Nephron (organoid): ENCODE results near the gene LRCH4.
"Not testable (repeated sequence)": the region's sequence is repeated elsewhere in the genome, so short reads cannot be mapped to it uniquely, and the experiment has no call there.

Experiments used
- H3K27ac Mint-ChIP-seq, 3 experiments: 2 replicates each; pipeline ENCODE4 v1.8.0; 2020; ENCODE audit warnings: mixed read lengths in 3 of 3, mild to moderate bottlenecking in 2 of 3, moderate library complexity in 1 of 3
- H3K27me3 Mint-ChIP-seq: 2 replicates; pipeline ENCODE4 v1.8.0; 2021; ENCODE audit warnings: low read depth, mild to moderate bottlenecking, moderate library complexity, mixed read lengths
- H3K36me3 Mint-ChIP-seq: 2 replicates; pipeline ENCODE4 v1.8.0; 2020; ENCODE audit warnings: low read depth, mixed read lengths
- H3K4me1 Mint-ChIP-seq: 2 replicates; pipeline ENCODE4 v1.8.0; 2020; ENCODE audit warnings: mixed read lengths
- H3K4me3 Mint-ChIP-seq, 3 experiments: 2 replicates each; pipeline ENCODE4 v1.8.0; 2020; ENCODE audit warnings: mild to moderate bottlenecking in 3 of 3, mixed read lengths in 3 of 3, moderate library complexity in 2 of 3
- H3K9me3 Mint-ChIP-seq: 2 replicates; pipeline ENCODE4 v1.8.0; 2020; ENCODE audit warnings: mixed read lengths
- CTCF ChIP-seq, 3 experiments: fragments of 200-600 bp; sonication (generic); IDR thresholded peaks; one replicate each; pipeline ENCODE4 v1.5.0; 2021; ENCODE audit warnings: antibody characterized with exemption in 3 of 3; ENCODE audit not compliant: unreplicated experiment in 3 of 3

Gene LRCH4

DNA sequence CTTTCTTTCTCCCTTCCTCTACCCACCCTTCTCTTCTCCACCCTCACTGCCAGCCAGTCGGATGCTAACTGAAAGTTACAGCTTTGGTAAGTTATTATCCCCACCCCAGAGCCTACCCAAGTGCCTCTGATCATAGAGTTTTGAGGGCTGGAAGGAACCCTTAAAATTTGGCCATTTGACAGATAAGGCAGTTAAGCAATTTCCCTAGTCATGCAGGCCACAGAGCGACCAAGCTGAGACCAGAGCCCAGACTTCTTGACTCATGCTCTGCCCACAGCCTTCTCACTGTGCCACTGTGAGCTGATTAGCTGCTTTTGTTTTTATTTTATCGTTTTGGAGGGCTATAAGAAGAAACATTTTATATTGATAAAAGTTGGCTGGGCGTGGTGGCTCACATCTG is 29.4 kb downstream of the LRCH4 start:
- Mint-ChIP-seq H3K4me3 (no peak overlapping the region), H3K36me3 (peaks cover 19% of the 10 kb centered on the region), H3K27me3 (no peaks in the 10 kb centered on the region), H3K27ac (no peak overlapping the region), H3K4me1 (no peaks in the 10 kb centered on the region), H3K9me3 (no peaks in the 10 kb centered on the region)
- TF ChIP-seq CTCF (IDR thresholded peaks at IDR 0.05; ENCODE audit: unreplicated experiment in 3 of 3) = no peak

- Mint-ChIP-seq H3K27ac (no peak overlapping the region), H3K9me3 (no peaks in the 10 kb centered on the region), H3K4me3 (no peak overlapping the region), H3K36me3 (peaks cover 19% of the 10 kb centered on the region), H3K27me3 (no peaks in the 10 kb centered on the region), H3K4me1 (no peaks in the 10 kb centered on the region)
- TF ChIP-seq CTCF (IDR thresholded peaks at IDR 0.05; ENCODE audit: unreplicated experiment in 3 of 3) = no peak
Measured at GRCh38 chr7:100555701-100556100, 30.2 kb downstream of the LRCH4 start.

GRCh38 chr7:100553032-100553431 is 32.9 kb downstream of the LRCH4 start:
- Mint-ChIP-seq H3K9me3 (no peaks in the 10 kb centered on the region), H3K4me1 (peaks cover 5% of the 10 kb centered on the region), H3K27me3 (no peaks in the 10 kb centered on the region), H3K36me3 (peaks cover 25% of the 10 kb centered on the region), H3K4me3 (no peak overlapping the region), H3K27ac (no peak overlapping the region)
- no peak for TF ChIP-seq CTCF (IDR thresholded peaks at IDR 0.05; ENCODE audit: unreplicated experiment in 3 of 3)

- TF ChIP-seq CTCF (IDR thresholded peaks at IDR 0.05; ENCODE audit: unreplicated experiment in 3 of 3) = no peak
- Mint-ChIP-seq H3K4me1 (peaks cover 9% of the 10 kb centered on the region), H3K36me3 (peaks cover 25% of the 10 kb centered on the region), H3K9me3 (no peaks in the 10 kb centered on the region), H3K27ac (no peak overlapping the region), H3K4me3 (no peak overlapping the region), H3K27me3 (no peaks in the 10 kb centered on the region)
Measured at GRCh38 chr7:100552532-100552931, 33.4 kb downstream of the LRCH4 start.

DNA sequence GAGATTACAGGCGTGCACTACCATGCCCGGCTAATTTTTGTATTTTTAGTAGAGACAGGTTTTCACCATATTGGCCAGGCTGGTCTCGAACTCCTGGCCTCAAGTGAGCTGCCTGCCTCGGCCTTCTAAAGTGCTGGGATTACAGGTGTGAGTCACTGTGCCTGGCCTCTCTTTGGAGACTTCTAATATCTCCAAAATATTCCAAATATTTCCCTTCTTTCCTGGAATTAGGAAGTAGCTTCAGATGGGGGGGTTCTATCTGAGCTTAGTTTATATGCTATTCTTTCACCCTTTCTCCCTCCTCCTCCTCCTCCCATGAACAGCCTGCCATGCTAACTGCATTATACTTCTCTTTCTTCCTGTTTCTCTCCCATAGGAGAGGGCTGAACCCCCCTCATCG is 37.5 kb downstream of the LRCH4 start:
- peaks cover 13% of the 10 kb centered on the region for H3K36me3 Mint-ChIP-seq
- not testable (repeated sequence) for H3K27me3 Mint-ChIP-seq, H3K4me3 Mint-ChIP-seq, H3K9me3 Mint-ChIP-seq
- peaks cover 42% of the 10 kb centered on the region for H3K4me1 Mint-ChIP-seq
- peak overlapping the region; percentile 67 to 93 (median 74) for H3K27ac Mint-ChIP-seq

DNA sequence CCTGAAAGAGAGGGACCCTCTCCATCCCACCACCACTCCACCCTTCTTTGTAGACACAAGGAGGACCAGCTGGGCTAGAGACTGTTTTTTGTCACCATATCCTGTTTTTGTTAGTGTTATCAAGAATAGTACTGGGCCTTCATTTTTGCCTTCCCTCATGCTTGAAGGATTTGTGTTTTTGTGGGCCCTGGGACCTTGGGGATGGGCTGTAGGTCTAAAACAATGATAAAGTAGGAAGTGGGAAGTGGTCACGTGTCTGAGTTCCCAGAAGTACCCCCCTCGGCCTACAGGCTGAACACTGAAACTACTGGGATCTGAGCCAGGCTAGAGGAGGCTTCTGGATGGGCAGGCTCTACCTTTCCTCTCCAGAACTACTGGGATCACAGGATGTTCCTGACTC is 38.1 kb downstream of the LRCH4 start:
- H3K36me3 Mint-ChIP-seq = peaks cover 10% of the 10 kb centered on the region
- no peaks in the 10 kb centered on the region for H3K9me3 Mint-ChIP-seq
- H3K27ac Mint-ChIP-seq = peak overlapping the region; percentile 88 to 93 (median 89)
- H3K4me3 Mint-ChIP-seq = no peak overlapping the region
- no peak for TF ChIP-seq CTCF (IDR thresholded peaks at IDR 0.05; ENCODE audit: unreplicated experiment in 3 of 3)
- no peaks in the 10 kb centered on the region for H3K27me3 Mint-ChIP-seq
- H3K4me1 Mint-ChIP-seq = peaks cover 42% of the 10 kb centered on the region
